Measurements from ENCODE around the gene FBXL19. TPM values are rescaled to one million over a fixed set of nuclear protein-coding genes. Genes with fewer than 3 reads are reported as not detected.

Gene FBXL19
- total and polyA plus RNA-seq, 2 donors (not counting 1 experiment from before 2014, with no cell fraction given) = 9.0 to 25.0 TPM

- no peaks in the 10 kb centered on the region for H3K9me3 ChIP-seq (ENCODE audit: control extremely low read depth in 1 of 3, control insufficient read depth in 2 of 3, insufficient read depth in 1 of 3, low read length in 2 of 3)
- H4K20me1 ChIP-seq (ENCODE audit: control insufficient read depth, insufficient read depth, low read length, poor library complexity, severe bottlenecking) = no peaks in the 10 kb centered on the region
- H3K79me2 ChIP-seq (ENCODE audit: control insufficient read depth, insufficient read depth, low read length) = no peaks in the 10 kb centered on the region
- WGBS (ENCODE audit: insufficient coverage) = 24% methylated on average over 14 of the region's 15 CpGs
- peaks cover 0 to 1% of the 10 kb centered on the region in 2 experiments for H3K36me3 ChIP-seq (replicated peaks in 1 of 2; ENCODE audit: control extremely low read depth in 1 of 2, control insufficient read depth in 1 of 2, extremely low read depth in 1 of 2, insufficient read depth in 2 of 2, low read length in 1 of 2)
- intact Hi-C loops (cut with micrococcal nuclease) = loop anchor here (1.0 to 2.0 kb wide), 2 partner anchors 67 to 98 kb away; no protein-coding TSS in a partner anchor
- peak overlapping the region; percentile 65 for H3K4me2 ChIP-seq (replicated peaks; ENCODE audit: low read depth, low read length, poor library complexity, severe bottlenecking)
- peak overlapping the region; percentile 68 for H2AFZ ChIP-seq (ENCODE audit: insufficient read depth, low read depth, low read length, poor library complexity, severe bottlenecking)
- ChIA-PET POLR2A (interaction anchor here (0.6 to 1.1 kb wide), 4 partner anchors 16 to 179 kb away, joined by 3 to 6 read pairs (median 3); partner anchors contain the start of gene SETD1A), CTCF (interaction anchor here (0.5 to 5.7 kb wide), 22 partner anchors 8 to 860 kb away, joined by 3 to 64 read pairs (median 4); partner anchors contain the start of gene HSD3B7)
- peak overlapping the region in 2 of 5 experiments; percentile 16 to 23 for H3K4me3 ChIP-seq (ENCODE audit: control extremely low read depth in 1 of 5, extremely low read depth in 1 of 5, insufficient read depth in 1 of 5, low read depth in 2 of 5, low read length in 4 of 5)
- DNase-seq (peak; percentile 82), ATAC-seq (ENCODE audit: low read depth) (peak; percentile 100)
- H3K4me1 ChIP-seq (ENCODE audit: control insufficient read depth in 2 of 2, insufficient read depth in 2 of 2, low read length in 2 of 2) = peaks cover 11 to 19% of the 10 kb centered on the region in 2 donors
- Mint-ChIP-seq H3K4me3 (no peak overlapping the region), H3K27ac (peak overlapping the region; percentile 59), H3K4me1 (peaks cover 17% of the 10 kb centered on the region), H3K27me3 (no peaks in the 10 kb centered on the region), H3K9me3 (ENCODE audit: insufficient read depth) (no peaks in the 10 kb centered on the region)
- H3K27me3 ChIP-seq (replicated peaks in 1 of 4; ENCODE audit: control extremely low read depth in 1 of 4, control insufficient read depth in 3 of 4, insufficient read depth in 4 of 4, low read length in 3 of 4) = no peaks in the 10 kb centered on the region
- peak overlapping the region; percentile 1 for H3K9ac ChIP-seq (ENCODE audit: low read length)
- TF ChIP-seq CTCF (IDR thresholded peaks at IDR 0.05) (peak; percentile 88), EZH2 (IDR thresholded peaks at IDR 0.05; ENCODE audit: borderline replicate concordance, insufficient read depth, low read depth, low read length, poor library complexity, severe bottlenecking) (no peak)
- H3K27ac ChIP-seq (ENCODE audit: low read length in 2 of 2) = no peak overlapping the region
Measured at GRCh38 chr16:30941600-30942425, 18.4 kb downstream of the FBXL19 start.

Data from B cell (primary cell).